Adipose tissue (tissue), 3 donors: ENCODE results near the gene MLPH. TPM values are rescaled to one million over a fixed set of nuclear protein-coding genes. Genes with fewer than 3 reads are reported as not detected.

Experiments
- H3K27ac ChIP-seq: one replicate; pipeline ENCODE4 v1.5.1; 2013; ENCODE audit warnings: low read depth, low read length
- WGBS, 3 donors: extraction: QIAGEN DNeasy Blood & Tissue Kit; methylation state at CpG; one replicate each; pipeline ENCODE4 v1.1.7; 2013; 5-methylcytosine and 5-hydroxymethylcytosine counted together
- polyA plus RNA-seq, 3 donors: library from polyadenylated mRNA; stranded (reverse); fragments of 200-250 nt; gene quantifications; one replicate each; pipeline ENCODE4 v1.2.3, GENCODE V29; 2013
- donor health status: healthy with polysubstance abuse.
- donor health status: Bipolar disorder and iron deficiency.
- donor health status: healthy.

The MLPH gene
- polyA plus RNA-seq, 3 donors = 9.5 to 15.0 (median 14.4) TPM

DNA sequence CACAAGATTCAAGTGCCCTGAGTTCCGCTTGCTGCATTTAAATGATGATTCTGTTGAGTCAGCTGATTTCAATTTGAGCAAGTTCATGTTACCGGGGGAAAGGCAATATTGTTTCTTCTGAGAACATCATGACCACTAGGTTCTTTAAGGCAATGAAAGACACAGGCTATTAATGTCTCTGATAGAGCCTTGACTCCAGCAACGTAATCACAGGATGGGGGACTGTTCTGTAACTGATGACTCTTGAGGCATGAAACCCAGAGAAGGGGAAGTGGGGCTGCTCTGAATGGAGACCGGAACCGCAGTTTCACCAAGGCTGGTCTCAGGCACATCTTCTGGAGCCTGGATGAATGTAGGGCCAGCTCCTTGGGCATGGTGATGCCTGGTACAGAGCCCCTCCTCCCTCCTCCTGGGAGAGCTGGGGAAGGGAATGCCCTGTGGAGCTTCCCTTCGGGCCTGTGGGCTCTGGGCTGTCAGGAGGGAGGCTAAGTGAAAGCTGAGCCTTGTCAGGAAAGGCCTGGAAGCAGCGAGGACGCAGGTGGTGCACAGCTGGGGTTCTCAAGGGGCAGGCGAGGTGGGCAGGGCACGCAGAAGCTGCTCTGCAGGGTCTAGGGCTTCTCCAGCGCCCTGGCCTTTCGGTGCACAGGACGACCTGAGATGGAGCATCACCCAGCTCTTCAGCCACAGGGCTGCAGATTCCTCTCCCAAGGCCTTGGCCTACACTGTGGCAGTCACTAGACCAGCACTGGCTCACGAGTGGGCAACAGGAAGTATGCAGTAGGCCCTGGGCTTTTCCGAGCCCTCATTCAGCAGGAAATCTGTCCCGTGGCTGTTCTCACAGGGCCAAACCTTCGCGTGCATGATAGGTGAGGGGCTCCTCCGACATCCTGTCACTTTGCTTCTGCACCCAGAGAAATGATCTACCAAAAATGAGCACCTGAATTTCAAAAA is 42.7 kb downstream of the MLPH start:
- H3K27ac ChIP-seq = no peak overlapping the region
- WGBS, 3 donors = 83 to 91% (median 89%) methylated on average over 19 of the region's 19 CpGs

DNA sequence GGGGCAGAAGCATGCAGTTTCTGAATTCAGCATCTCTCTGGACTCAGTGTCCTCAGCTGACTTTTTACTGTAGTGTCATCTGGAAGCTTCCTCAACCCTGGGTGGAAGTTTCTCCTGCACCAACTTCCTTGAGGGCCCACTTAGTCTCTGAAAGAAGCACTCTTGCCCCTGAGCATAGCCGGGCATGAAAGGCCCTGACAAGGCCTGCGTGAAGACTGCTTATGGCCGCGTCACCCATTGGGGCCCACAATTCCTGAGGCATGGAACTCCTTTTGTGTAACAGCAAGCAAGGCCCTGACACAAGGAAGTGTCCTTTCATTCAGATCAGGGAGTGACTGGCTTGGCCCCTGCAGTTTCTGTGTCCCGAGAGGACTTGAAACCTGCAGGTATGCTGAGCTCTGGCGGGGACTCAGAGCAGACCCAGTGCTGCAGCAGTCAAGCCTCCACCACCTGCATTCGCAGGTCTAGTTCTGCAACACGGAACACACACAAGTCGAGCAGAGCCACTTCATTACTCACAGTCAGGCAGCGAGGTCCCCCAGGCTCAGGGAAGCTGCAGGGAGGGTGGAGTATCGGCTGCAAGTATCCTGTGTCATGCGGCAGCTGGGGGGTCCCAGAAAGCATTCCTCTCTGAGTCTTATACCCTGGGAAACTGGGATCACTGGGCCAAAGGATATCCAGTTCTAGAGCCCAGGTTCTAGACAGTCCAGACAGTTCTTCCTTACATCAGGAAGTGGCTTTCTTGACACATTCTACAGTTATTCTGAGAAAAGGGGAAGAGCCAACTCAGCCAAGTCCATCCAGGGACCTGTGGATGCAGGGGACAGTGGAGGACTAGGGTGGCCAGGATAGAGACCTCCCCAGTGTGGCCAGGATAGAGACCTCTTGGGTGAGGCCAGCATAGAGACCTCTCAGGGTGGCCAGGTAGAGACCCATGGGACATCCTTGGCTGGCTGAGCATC is 43.7 kb downstream of the MLPH start:
- 90 to 91% (median 91%) methylated on average over 12 of the region's 12 CpGs for WGBS, 3 donors
- H3K27ac ChIP-seq = no peak overlapping the region

DNA sequence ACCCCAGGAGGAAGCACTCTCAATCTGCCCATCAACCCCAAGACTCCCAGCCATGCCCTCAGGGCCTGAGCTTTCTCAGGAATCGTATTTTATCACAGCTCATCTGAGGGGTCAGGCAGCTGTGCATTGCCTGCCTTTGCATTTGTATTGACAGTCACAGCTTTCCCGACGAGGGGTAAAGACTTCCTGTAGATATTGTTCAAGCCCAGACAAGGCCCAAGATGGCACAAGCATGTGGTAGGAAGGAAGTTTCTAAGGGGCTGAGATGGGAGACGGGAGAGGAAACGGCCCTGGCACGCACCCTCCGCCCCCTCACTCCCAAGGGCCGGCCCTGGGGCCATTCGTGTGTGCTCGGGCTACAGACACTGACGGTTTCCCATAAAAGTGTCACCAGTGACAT is 45.1 kb downstream of the MLPH start:
- no peak overlapping the region for H3K27ac ChIP-seq
- WGBS, 3 donors = 56 to 74% (median 57%) methylated on average over 11 of the region's 11 CpGs

DNA sequence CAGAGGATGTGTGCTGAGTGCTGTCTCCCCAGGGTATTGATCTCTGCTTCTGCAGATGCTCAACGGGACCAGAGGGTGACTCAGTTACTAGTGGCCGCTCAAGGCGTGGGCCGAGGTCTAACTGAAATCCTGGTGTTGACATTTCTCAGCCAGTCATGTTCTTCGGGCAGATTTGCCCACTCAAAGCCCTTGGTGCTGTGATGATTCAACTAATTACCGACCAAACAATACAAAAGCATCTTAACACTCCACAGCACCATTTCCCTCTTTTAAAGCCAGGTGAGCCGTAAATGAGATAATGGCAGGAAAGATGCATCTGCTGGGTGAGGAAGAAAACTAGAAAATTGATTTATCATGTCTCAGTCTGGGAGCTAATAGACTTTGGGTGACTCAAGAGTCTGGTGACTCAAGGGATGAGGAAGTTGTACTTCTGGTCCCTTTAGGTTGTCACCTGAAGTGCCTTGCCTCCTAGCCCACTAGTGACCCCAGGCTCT is 46.7 kb downstream of the MLPH start:
- 78 to 90% (median 84%) methylated on average over 7 of the region's 7 CpGs for WGBS, 3 donors
- no peak overlapping the region for H3K27ac ChIP-seq

DNA sequence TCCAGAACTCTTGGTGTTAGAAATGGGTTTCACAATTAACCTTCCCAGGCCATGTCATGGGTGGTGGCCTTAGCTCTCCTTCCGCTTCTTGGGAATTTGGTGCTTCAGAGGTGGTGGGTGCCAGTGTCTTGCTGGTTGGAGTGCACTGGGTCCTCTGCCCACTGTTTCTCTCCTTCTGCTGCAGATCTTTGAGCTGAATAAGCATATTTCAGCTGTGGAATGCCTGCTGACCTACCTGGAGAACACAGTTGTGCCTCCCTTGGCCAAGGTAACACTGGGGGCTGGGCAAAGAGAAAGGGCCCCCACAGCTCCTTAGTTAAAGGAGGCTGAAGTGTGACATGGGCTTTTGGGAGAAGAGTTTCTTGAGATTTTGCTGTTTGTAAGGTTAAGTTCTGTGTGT is 47.3 kb downstream of the MLPH start:
- WGBS, 3 donors = 94 to 100% (median 98%) methylated on average over 1 of the region's 1 CpG

DNA sequence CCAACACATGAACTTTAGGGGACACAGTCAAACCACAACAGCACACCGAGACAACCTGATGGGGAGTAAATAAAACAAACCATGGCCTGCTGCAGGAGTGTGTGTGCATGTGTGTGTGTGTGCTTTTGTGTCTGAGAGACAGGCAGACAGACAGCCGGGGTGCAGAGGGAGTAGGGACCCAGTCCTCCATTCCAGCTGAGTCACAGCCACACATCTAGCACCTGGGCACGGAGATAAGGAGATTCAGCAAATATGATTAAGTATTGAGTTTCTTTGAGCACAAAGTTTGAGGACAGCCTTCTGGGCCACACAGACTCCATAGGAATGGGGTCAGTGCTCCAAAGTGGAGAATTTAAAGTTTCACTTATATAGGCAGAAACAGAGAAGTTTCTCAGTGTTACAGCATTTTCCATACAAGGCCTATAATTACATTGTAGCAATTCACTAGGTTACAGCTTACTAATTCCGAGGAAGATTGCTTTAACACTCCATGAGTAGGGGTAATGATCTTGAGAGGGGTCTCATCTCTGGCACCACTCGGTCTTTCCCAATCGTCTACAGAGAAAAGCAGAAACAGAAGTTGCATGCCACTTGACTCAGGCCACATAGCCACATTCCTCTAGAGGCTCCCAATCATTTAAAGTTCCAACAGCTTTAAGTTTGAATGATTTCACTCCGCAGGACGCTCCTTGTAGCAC is 48.5 kb downstream of the MLPH start:
- no peak overlapping the region for H3K27ac ChIP-seq
- 85 to 89% (median 86%) methylated on average over 8 of the region's 8 CpGs for WGBS, 3 donors

More for the DNA sequence above, 47.3 kb downstream of the MLPH start:
- no peak overlapping the region for H3K27ac ChIP-seq

DNA sequence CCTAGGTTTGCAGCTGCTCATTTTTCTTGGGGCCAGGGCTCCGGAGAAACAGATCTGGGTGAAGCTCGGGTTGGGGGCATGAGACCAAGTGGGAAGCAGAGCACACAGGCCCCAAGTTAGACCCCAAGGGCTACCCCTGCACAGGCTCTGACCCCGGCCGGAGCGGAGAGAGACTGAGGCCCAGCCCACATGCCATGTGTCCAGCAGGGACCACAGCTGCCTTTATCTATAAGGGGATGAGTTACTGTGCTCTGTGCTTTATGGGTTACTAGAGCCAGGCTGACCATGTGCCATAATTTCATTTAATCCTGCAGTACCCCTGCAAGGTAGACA is 49.0 kb downstream of the MLPH start:
- WGBS, 3 donors = 73 to 99% (median 95%) methylated on average over 5 of the region's 5 CpGs
- H3K27ac ChIP-seq = no peak overlapping the region

DNA sequence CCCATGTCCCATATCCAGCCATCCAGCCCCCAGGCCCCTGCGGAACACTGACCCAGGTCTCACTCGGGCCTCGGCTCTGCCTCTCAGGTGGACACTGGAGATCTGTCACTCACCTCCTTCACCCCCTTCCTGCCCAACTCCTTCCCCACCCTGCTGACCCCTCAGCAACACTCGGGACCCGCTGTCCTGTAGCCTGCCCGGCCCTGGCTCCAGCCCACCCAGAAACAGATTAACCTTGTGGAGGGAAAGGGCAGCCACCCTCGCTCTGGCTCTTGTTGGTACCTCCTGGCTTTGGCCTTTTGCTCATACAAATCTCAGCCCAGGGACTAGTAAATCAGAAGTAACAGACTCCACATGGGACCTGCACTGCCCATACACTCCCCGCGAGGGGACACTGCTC is 49.6 kb downstream of the MLPH start:
- 87 to 95% (median 92%) methylated on average over 7 to 9 of the region's 9 CpGs for WGBS, 3 donors
- no peak overlapping the region for H3K27ac ChIP-seq

DNA sequence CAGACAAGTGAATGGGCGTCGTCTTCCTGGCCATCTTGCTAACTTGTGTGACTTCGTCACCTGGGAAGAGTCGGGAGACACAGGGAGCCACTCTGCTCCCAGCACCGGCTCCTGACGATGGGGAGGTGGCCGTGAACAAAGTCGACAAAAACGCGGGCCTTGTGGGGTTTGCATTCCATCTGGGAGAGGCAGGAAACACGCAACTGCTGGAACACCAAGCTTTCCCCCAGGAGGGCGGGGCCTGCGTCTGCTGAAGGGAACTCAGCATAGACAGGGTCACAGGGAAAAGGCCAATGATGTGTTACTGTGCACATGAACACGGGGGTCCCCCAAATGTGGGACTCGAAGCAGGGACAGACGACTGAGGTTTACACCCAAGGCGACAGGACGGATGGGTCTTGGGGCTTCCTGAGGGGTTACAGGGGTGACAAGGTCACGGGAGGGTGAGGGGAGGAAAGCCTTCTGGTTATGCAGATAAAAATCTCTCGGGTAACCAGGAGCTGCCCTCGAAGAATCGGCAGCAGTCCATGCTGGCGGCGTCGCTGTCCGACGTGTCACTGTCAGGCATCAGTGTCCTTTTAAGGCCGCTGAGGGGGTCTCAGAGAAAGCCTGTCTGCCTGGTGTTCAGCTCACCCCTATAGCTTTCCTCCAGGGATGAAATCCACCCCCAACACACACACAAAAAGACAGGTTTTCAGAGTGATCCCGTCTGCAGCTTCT is 51.1 kb downstream of the MLPH start:
- no peak overlapping the region for H3K27ac ChIP-seq
- 66 to 75% (median 75%) methylated on average over 29 of the region's 29 CpGs for WGBS, 3 donors

DNA sequence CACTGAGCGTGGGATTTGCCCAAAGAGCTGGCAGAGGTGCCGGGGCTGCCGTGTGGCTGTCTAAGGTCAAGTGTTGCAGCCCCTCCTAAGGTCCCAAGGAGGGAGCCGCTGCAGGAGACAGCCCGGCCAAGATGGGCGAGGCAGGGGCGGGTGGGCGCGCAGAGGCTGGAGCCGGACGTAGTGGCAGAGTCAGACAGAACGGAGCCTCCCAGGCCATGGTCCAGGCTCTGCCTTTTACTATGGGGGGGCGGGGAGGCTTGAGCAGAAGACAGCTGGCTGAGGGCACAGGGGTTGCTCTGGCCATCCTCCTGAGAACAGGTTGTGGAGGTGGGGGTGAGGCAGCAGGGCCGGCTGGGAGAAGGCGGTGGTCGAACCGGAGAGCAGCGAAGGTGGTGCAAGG is 51.9 kb downstream of the MLPH start:
- WGBS, 3 donors = 89 to 94% (median 93%) methylated on average over 15 to 18 of the region's 18 CpGs
- H3K27ac ChIP-seq = no peak overlapping the region

DNA sequence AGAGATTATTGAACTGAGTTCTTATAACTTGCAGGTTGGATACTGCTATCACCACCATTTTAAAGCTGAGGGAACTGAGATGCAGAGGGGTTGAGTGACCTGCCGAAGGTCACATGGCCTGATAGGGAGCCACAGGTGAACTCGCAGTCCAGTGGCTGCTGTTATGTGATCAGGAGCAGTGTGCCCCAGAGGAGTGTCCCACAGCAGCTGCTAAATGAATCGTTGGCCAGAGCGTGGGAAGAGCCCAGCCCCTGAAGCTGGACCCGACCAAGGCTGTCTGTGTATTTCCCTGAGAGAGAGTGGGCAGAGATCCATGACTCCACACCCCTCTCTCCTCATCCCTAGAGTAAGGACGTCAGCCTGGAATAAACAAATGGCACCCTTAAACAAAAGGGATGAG is 52.6 kb downstream of the MLPH start:
- no peak overlapping the region for H3K27ac ChIP-seq
- 53 to 66% (median 53%) methylated on average over 6 of the region's 6 CpGs for WGBS, 3 donors

DNA sequence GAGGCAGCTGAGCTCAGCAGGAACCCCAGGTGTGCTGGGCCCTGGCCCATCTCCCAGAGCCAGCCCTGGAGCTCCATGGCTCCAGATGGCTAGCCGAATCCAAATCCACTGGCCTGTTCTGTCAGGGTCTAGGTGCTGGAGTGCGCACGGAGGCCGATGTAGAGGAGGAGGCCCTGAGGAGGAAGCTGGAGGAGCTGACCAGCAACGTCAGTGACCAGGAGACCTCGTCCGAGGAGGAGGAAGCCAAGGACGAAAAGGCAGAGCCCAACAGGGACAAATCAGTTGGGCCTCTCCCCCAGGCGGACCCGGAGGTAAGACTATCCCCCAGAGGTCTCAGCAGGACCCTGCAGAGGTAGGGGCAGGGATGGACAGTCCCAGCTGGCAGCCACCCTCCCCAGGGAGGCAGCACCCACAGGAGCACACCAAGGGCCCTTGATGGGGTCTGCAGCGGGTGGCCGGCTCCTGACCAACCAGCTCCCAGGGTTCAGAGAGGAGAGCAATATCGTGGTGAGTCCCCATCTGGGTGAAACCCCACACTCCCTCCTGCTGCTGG is 53.2 kb downstream of the MLPH start:
- 77 to 92% (median 80%) methylated on average over 13 of the region's 13 CpGs for WGBS, 3 donors
- no peak overlapping the region for H3K27ac ChIP-seq

DNA sequence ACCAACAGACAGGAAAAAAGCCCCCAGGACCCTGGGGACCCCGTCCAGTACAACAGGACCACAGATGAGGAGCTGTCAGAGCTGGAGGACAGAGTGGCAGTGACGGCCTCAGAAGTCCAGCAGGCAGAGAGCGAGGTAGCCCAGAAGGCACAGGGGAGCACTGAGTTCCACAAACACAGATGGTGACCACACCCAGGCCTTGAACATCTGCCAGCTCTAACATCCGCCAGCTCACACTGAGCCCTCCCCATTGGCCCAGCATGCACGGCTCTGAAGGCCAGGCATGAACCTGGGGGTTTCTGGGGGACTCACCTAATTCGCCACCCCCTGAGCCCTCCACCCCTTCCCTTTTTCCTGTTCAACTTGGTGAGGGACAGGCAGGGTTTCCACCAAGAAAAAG is 53.8 kb downstream of the MLPH start:
- 34 to 61% (median 39%) methylated on average over 6 of the region's 6 CpGs for WGBS, 3 donors
- H3K27ac ChIP-seq = no peak overlapping the region

DNA sequence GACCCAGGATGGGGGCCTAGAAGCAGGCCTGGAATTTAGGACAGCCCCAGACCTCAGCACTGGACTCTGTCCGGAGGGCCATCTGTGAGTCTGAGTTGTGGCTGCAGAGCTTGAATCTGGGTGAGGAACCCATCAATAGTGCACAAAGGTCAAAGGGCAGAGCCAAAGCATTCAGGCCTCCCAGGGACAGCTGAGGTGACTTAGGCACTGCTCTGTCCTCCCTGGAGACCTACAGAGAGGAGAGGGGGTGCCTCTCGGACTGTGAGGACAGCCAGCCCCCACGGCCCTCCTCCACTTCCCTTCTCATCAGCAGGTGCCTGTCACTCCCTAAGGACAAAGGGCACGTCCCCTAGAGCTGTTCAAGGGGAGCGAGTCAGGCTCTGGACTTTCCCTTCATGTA is 54.2 kb downstream of the MLPH start:
- H3K27ac ChIP-seq = no peak overlapping the region
- WGBS, 3 donors = 74 to 86% (median 78%) methylated on average over 5 of the region's 5 CpGs

DNA sequence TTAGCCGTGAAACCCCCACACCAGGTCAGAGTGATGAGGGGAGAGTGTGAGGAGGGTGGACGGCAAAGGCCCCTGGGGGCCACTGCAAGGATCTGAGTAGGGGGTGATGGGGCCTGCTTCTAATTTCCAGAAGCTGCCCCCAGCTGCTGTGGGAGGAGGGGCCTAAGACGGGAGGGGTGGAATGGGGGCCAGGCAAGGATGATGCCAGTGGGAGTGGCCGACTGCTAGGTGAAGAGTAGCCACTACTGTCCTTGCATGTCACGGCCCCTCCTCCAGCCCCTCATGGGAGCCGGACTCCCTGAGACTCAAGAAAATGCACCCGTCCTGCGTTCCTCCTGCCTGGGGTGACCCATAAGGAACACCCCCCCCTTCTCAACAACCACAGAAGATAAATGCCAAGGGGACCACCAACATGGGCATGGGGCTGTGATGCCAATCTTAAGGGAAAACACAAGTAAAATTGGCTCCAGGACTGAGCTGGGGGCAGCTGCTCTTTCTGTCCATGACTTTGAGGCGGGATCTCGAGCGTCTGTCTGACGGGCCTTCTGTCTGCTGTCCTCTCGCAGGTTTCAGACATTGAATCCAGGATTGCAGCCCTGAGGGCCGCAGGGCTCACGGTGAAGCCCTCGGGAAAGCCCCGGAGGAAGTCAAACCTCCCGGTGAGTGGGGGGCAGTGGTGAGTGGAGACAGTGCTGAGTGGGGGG is 55.1 kb downstream of the MLPH start:
- no peak overlapping the region for H3K27ac ChIP-seq
- WGBS, 3 donors = 92 to 98% (median 95%) methylated on average over 18 of the region's 18 CpGs

DNA sequence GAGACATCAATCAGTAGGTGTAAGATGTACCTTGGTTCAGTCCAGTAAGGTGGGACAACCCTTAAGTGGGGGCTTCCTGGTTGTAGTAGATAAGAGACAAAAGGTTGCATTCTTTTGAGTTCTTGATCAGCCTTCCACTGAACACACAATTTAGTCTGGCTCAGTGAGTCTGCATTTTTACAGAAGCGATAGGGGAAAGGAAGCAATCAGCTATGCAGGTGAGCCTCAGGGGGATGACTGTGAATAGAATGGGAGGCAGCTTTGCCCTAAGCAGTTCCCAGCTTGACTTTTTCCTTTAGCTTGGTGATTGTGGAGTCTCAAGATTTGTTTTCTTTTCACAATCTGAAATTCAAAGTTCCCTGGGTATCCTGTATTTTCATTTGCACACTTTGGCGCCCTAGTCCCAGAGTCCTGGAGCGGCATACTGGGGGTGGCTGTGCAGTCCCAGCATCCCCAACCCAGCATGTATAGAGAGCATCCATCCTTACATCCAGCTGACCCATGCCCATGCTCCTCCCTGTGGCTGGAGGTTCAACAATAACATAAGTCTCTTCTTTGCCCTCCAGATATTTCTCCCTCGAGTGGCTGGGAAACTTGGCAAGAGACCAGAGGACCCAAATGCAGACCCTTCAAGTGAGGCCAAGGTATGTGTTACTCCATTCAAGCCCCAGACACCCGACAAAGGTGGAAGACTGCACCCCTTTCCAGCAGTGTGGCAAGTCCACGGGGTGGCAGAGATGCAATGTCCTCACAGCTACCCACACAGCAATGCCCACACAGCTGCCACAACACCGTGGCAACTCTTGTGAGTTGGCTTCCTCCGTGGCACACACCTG is 59.2 kb downstream of the MLPH start:
- WGBS, 3 donors = 72 to 79% (median 75%) methylated on average over 8 of the region's 8 CpGs

More for the DNA sequence above, 59.2 kb downstream of the MLPH start:
- no peak overlapping the region for H3K27ac ChIP-seq
